ENCODE measurements around the gene PRSS33.

GRCh38 chr16:2790631-2791030, 3.3 kb upstream of the PRSS33 start:
- TF ChIP-seq POLR2A (IDR thresholded peaks at IDR 0.05; ENCODE audit: low read length) (no peak), GATA1 (IDR thresholded peaks at IDR 0.05; ENCODE audit: low read depth, low read length) (no peak)

Data from erythroblast (primary cell).